Forelimb muscle (tissue), 1 donor: ENCODE data around the gene RFC4. TPM values are rescaled to one million over a fixed set of nuclear protein-coding genes. Genes with fewer than 3 reads are reported as not detected.

Experiments used
- DNase-seq: peaks from one replicate; pipeline ENCODE4 v3.0.0-alpha.2; 2013; ENCODE audit warnings: low read depth
- polyA plus RNA-seq: library from polyadenylated mRNA; unstranded; fragments of 120-200 nt; gene quantifications from one replicate; pipeline ENCODE4 v1.2.1, GENCODE V29; 2013; ENCODE audit not compliant: insufficient read length

The RFC4 gene
- polyA plus RNA-seq, 1 donor = 19.7 TPM

- DNase-seq = no peak
These were observed 62.6 kb downstream of the RFC4 start for GRCh38 chr3:186743666-186744065.

- DNase-seq = no peak
These were observed 63.5 kb downstream of the RFC4 start for GRCh38 chr3:186742618-186743380.

Other genes starting within 250 kb of the RFC4 start
- gene TBCCD1, start 239.1 kb downstream of the RFC4 start, polyA plus RNA-seq = 12.0 TPM
- 31.0 TPM for gene DNAJB11, start 235.8 kb downstream of the RFC4 start, polyA plus RNA-seq
- not detected for gene AHSG, start 193.4 kb downstream of the RFC4 start, polyA plus RNA-seq
- gene FETUB, start 166.1 kb downstream of the RFC4 start, polyA plus RNA-seq = not detected
- gene HRG, start 140.5 kb downstream of the RFC4 start, polyA plus RNA-seq = not detected
- not detected for gene KNG1, start 89.1 kb downstream of the RFC4 start, polyA plus RNA-seq
- 536 TPM for gene EIF4A2, start 22.9 kb downstream of the RFC4 start, polyA plus RNA-seq
- gene ADIPOQ, start 36.2 kb upstream of the RFC4 start, polyA plus RNA-seq = 0.06 TPM
- gene ST6GAL1, start 124.0 kb upstream of the RFC4 start, polyA plus RNA-seq = 11.9 TPM